GM23248 (cell line): ENCODE results near the gene TLE5. TPM values are rescaled to one million over a fixed set of nuclear protein-coding genes. Genes with fewer than 3 reads are reported as not detected.
A peak's percentile ranks its signal among the peaks of the same experiment; 100 is the strongest.
"Not testable (repeated sequence)": the region's sequence is repeated elsewhere in the genome, so short reads cannot be mapped to it uniquely, and the experiment has no call there.

Experiments used
- DNase-seq: peaks from one replicate; pipeline ENCODE4 v3.0.0-alpha.2; 2015
- H2AFZ ChIP-seq: fragments of 200-600 bp; sonication (generic); 2 replicates; pipeline ENCODE4 v1.6.1; 2016; ENCODE audit warnings: antibody characterized with exemption
- H3F3A ChIP-seq: fragments of 200-600 bp; sonication (generic); 2 replicates; pipeline ENCODE4 v1.6.1; 2016; ENCODE audit warnings: mild to moderate bottlenecking, antibody characterized with exemption, mixed run types; ENCODE audit not compliant: insufficient read depth
- H3K27ac ChIP-seq: fragments of 200-600 bp; sonication (generic); 2 replicates; pipeline ENCODE4 v1.5.1; 2016; ENCODE audit warnings: mild to moderate bottlenecking
- H3K27me3 ChIP-seq: fragments of 200-600 bp; sonication (generic); replicated peaks from 2 replicates; pipeline ENCODE4 v1.6.1; 2016; ENCODE audit warnings: mild to moderate bottlenecking; ENCODE audit not compliant: insufficient read depth
- H3K36me3 ChIP-seq: fragments of 200-600 bp; sonication (generic); 2 replicates; pipeline ENCODE4 v1.6.1; 2016; ENCODE audit warnings: low read depth, mild to moderate bottlenecking
- H3K4me1 ChIP-seq: fragments of 200-600 bp; sonication (generic); 2 replicates; pipeline ENCODE4 v1.6.1; 2016; ENCODE audit warnings: mild to moderate bottlenecking; ENCODE audit not compliant: insufficient read depth
- H3K4me2 ChIP-seq: fragments of 200-600 bp; sonication (generic); one replicate; pipeline ENCODE4 v1.6.1; 2016; ENCODE audit warnings: mild to moderate bottlenecking; ENCODE audit not compliant: unreplicated experiment
- H3K4me3 ChIP-seq: fragments of 200-600 bp; sonication (generic); 2 replicates; pipeline ENCODE4 v1.5.1; 2016; ENCODE audit warnings: mild to moderate bottlenecking
- H3K79me2 ChIP-seq: fragments of 200-600 bp; sonication (generic); 2 replicates; pipeline ENCODE4 v1.6.1; 2016; ENCODE audit warnings: mild to moderate bottlenecking; ENCODE audit not compliant: insufficient read depth
- H3K9ac ChIP-seq: fragments of 200-600 bp; sonication (generic); 2 replicates; pipeline ENCODE4 v1.6.1; 2016; ENCODE audit warnings: mild to moderate bottlenecking
- H3K9me2 ChIP-seq: fragments of 200-600 bp; sonication (generic); 2 replicates; pipeline ENCODE4 v1.6.1; 2016; ENCODE audit warnings: mixed run types, mild to moderate bottlenecking, moderate library complexity; ENCODE audit not compliant: insufficient read depth
- H3K9me3 ChIP-seq: fragments of 200-600 bp; sonication (generic); one replicate; pipeline ENCODE4 v1.6.1; 2017; ENCODE audit warnings: low read depth
- H4K20me1 ChIP-seq: fragments of 200-600 bp; sonication (generic); 2 replicates; pipeline ENCODE4 v1.6.0; 2016; ENCODE audit not compliant: insufficient read depth
- EZH2 ChIP-seq: fragments of 200-600 bp; sonication (generic); IDR thresholded peaks from 2 replicates; pipeline ENCODE4 v1.6.1; 2018; ENCODE audit warnings: antibody characterized with exemption, mild to moderate bottlenecking; ENCODE audit not compliant: insufficient read depth, poor library complexity, severe bottlenecking
- EZH2phosphoT487 ChIP-seq: fragments of 200-600 bp; sonication (generic); IDR thresholded peaks from 2 replicates; pipeline ENCODE4 v1.6.1; 2018; ENCODE audit warnings: antibody characterized with exemption, moderate library complexity, mild to moderate bottlenecking, low read depth; ENCODE audit not compliant: insufficient read depth
- WGBS, 2 experiments: methylation state at CpG; one replicate each; pipeline ENCODE4 v1.1.6; 2015 to 2017; ENCODE audit warnings: low lambda C conversion rate in 2 of 2, low coverage in 1 of 2; ENCODE audit errors: missing lambda C conversion rate in 2 of 2; 5-methylcytosine and 5-hydroxymethylcytosine counted together
- in situ Hi-C: fragments of 300-500 bp; cut with MboI; formaldehyde crosslinking; loops from 2 replicates; pipeline ENCODE4 v1.15.0; 2020
- polyA plus RNA-seq: library from polyadenylated mRNA; unstranded; fragments of >200 nt; fragmentation: Nextera tagmentation; extraction: Ambion mirVana; gene quantifications from 2 replicates; pipeline ENCODE4 v1.2.1, GENCODE V29; 2016
- total RNA-seq: library from RNA; depleted of rRNA; stranded (reverse); fragments of >200 nt; shearing (Covaris generic); gene quantifications from 2 replicates; pipeline ENCODE4 v1.2.3, GENCODE V29; 2014

The TLE5 gene
- total and polyA plus RNA-seq, 2 experiments from 2014 or later, result 133 to 337 TPM

- Histone ChIP-seq H2AFZ (no peak overlapping the region), H3K4me1 (no peaks in the 10 kb centered on the region), H3K79me2 (0 out of 2 replicates have a peak, but pooled peaks cover 5% of the 10 kb centered on the region), H3K36me3 (0 out of 2 replicates have a peak, but pooled peaks cover 8% of the 10 kb centered on the region), H4K20me1 (0 out of 2 replicates have a peak, but pooled peaks cover 4% of the 10 kb centered on the region), H3K9me2 (no peaks in the 10 kb centered on the region), H3K4me3 (no peak overlapping the region), H3K4me2 (no peak overlapping the region), H3K9ac (no peak overlapping the region), H3K27me3 (no peaks in the 10 kb centered on the region), H3F3A (0 out of 2 replicates have a peak, but pooled peaks cover 12% of the 10 kb centered on the region), H3K27ac (no peak overlapping the region), H3K9me3 (no peaks in the 10 kb centered on the region)
- no peak for DNase-seq
- 84% methylated on average over 11 to 15 of the region's 15 CpGs for WGBS, 2 experiments
- no peak for TF ChIP-seq EZH2phosphoT487
- TF ChIP-seq EZH2, result no peak
- in situ Hi-C loops, result no loop called here
These were observed 9.1 kb downstream of the TLE5 start for GRCh38 chr19:3053218-3053621.

- not testable (repeated sequence) for H3K27ac ChIP-seq, H3K4me3 ChIP-seq
These were observed 12.3 kb downstream of the TLE5 start for GRCh38 chr19:3050016-3050415.

GRCh38 chr19:3049089-3049488, 13.2 kb downstream of the TLE5 start:
- Histone ChIP-seq H3K79me2 (no peaks in the 10 kb centered on the region), H3K36me3 (no peaks in the 10 kb centered on the region), H3K27me3 (no peaks in the 10 kb centered on the region), H3K27ac (no peak overlapping the region), H3K9me3 (no peaks in the 10 kb centered on the region), H3F3A (0 out of 2 replicates have a peak, but pooled peaks cover 13% of the 10 kb centered on the region), H3K4me3 (no peak overlapping the region), H3K4me1 (no peaks in the 10 kb centered on the region), H3K9me2 (no peaks in the 10 kb centered on the region), H3K9ac (no peak overlapping the region), H4K20me1 (no peaks in the 10 kb centered on the region), H2AFZ (no peak overlapping the region), H3K4me2 (no peak overlapping the region)
- WGBS, 2 experiments, result 97 to 100% methylated on average over 3 of the region's 3 CpGs
- in situ Hi-C loops, result no loop called here
- no peak for TF ChIP-seq EZH2phosphoT487
- no peak for DNase-seq

More at GRCh38 chr19:3050016-3050415, 12.3 kb downstream of the TLE5 start:
- H3K9me3 ChIP-seq, H3K79me2 ChIP-seq, DNase-seq, in situ Hi-C loops, H2AFZ ChIP-seq, H4K20me1 ChIP-seq, H3K9ac ChIP-seq, H3K4me1 ChIP-seq, H3K27me3 ChIP-seq, H3K4me2 ChIP-seq, H3K9me2 ChIP-seq, H3K36me3 ChIP-seq: not testable (repeated sequence)
- H3F3A ChIP-seq, result 0 out of 2 replicates have a peak, but pooled peaks cover 19% of the 10 kb centered on the region
- 97 to 98% methylated on average over 7 of the region's 7 CpGs for WGBS, 2 experiments

GRCh38 chr19:3048190-3048533, 14.1 kb downstream of the TLE5 start:
- no peak overlapping the region for H3K9ac ChIP-seq
- in situ Hi-C loops, result no loop called here
- H3K4me1 ChIP-seq, result no peaks in the 10 kb centered on the region
- no peaks in the 10 kb centered on the region for H4K20me1 ChIP-seq
- H3K4me2 ChIP-seq, result no peak overlapping the region
- H3K79me2 ChIP-seq, result no peaks in the 10 kb centered on the region
- H3F3A ChIP-seq, result 0 out of 2 replicates have a peak, but pooled peaks cover 13% of the 10 kb centered on the region
- H3K27me3 ChIP-seq, result no peaks in the 10 kb centered on the region
- H3K4me3 ChIP-seq, result peak overlapping the region; percentile 54; the same call in 1 of the 2 replicates
- H2AFZ ChIP-seq, result peak overlapping the region; percentile 77
- H3K36me3 ChIP-seq, result no peaks in the 10 kb centered on the region
- H3K9me3 ChIP-seq, result no peaks in the 10 kb centered on the region
- DNase-seq, result no peak
- 95 to 96% methylated on average over 5 of the region's 5 CpGs for WGBS, 2 experiments
- no peaks in the 10 kb centered on the region for H3K9me2 ChIP-seq
- H3K27ac ChIP-seq, result no peak overlapping the region
- TF ChIP-seq EZH2, result no peak
- TF ChIP-seq EZH2phosphoT487, result no peak
